Lower lobe of right lung (tissue), 2 donors: Measurements from ENCODE around the gene PON2. TPM values are rescaled to one million over a fixed set of nuclear protein-coding genes. Genes with fewer than 3 reads are reported as not detected.

Source experiments
- ATAC-seq, 2 donors: fragments of 200-7000 bp; cut with Tn5 transposase; one replicate each; pipeline ENCODE4 v1.9.1; 2020 to 2022; ENCODE audit warnings: mild to moderate bottlenecking in 2 of 2, moderate library complexity in 2 of 2
- DNase-seq: peaks from one replicate; pipeline ENCODE4 v3.0.0-alpha.2; 2020
- H3K27ac ChIP-seq: fragments of 200-600 bp; one replicate; pipeline ENCODE4 v1.8.0; 2022
- H3K27me3 ChIP-seq: fragments of 200-600 bp; one replicate; pipeline ENCODE4 v1.8.0; 2022; ENCODE audit warnings: low read depth
- H3K36me3 ChIP-seq: fragments of 200-600 bp; one replicate; pipeline ENCODE4 v1.8.0; 2022; ENCODE audit warnings: mild to moderate bottlenecking
- H3K4me1 ChIP-seq: fragments of 200-600 bp; one replicate; pipeline ENCODE4 v1.8.0; 2022
- H3K4me3 ChIP-seq: fragments of 200-600 bp; one replicate; pipeline ENCODE4 v1.8.0; 2022; ENCODE audit warnings: mild to moderate bottlenecking
- H3K9me3 ChIP-seq: fragments of 200-600 bp; one replicate; pipeline ENCODE4 v1.8.0; 2022
- intact Hi-C: fragments of 100-400 bp; cut with DNase I; formaldehyde crosslinking; loops from one replicate; pipeline ENCODE4 v1.11.0; 2022
- total RNA-seq: library from RNA; stranded (reverse); fragmentation: NEBNext Ultra II Directional; extraction: Animal tissue kit (Norgen Biotek cat#: 25700); gene quantifications from one replicate; pipeline ENCODE4 v1.2.1, GENCODE V29; 2021
- TF ChIP-seq, protein P1 (sequence below): fragments of 200-600 bp; IDR thresholded peaks from one replicate; pipeline ENCODE4 v1.8.0; 2022; ENCODE audit warnings: antibody characterized with exemption, mild to moderate bottlenecking
- donor health status: DM: no; HTN: yes; CAD: no; lungs with severe emphysema.

PON2 gene
- total RNA-seq, 1 donor from 2014 or later = 168 TPM

DNA sequence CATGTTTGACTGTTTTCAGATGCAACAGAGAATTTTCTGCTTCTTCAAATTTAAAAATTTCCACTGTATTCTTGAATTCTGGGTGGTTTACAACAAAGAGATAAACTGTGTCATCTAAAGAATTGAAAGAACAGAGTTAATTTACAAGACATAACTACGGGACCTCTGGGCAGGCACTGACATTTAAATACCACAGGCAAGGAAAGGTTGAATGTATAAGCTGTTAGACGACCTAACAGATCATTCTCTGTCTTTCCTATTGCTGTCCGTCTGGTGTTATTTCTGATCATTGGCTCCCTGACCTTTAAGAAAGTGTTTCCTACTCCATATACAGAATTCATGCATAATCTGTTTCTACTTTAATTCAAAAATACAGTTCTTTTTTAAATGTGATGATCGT is 23.2 kb downstream of the PON2 start:
- Histone ChIP-seq H3K27ac (no peak overlapping the region), H3K9me3 (no peaks in the 10 kb centered on the region), H3K27me3 (no peaks in the 10 kb centered on the region), H3K4me1 (no peaks in the 10 kb centered on the region), H3K4me3 (no peak overlapping the region), H3K36me3 (peaks cover 88% of the 10 kb centered on the region)
- intact Hi-C loops = no loop called here
- ATAC-seq (no peak), DNase-seq (no peak)
- TF ChIP-seq, protein P1, sequence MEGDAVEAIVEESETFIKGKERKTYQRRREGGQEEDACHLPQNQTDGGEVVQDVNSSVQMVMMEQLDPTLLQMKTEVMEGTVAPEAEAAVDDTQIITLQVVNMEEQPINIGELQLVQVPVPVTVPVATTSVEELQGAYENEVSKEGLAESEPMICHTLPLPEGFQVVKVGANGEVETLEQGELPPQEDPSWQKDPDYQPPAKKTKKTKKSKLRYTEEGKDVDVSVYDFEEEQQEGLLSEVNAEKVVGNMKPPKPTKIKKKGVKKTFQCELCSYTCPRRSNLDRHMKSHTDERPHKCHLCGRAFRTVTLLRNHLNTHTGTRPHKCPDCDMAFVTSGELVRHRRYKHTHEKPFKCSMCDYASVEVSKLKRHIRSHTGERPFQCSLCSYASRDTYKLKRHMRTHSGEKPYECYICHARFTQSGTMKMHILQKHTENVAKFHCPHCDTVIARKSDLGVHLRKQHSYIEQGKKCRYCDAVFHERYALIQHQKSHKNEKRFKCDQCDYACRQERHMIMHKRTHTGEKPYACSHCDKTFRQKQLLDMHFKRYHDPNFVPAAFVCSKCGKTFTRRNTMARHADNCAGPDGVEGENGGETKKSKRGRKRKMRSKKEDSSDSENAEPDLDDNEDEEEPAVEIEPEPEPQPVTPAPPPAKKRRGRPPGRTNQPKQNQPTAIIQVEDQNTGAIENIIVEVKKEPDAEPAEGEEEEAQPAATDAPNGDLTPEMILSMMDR = no peak

DNA sequence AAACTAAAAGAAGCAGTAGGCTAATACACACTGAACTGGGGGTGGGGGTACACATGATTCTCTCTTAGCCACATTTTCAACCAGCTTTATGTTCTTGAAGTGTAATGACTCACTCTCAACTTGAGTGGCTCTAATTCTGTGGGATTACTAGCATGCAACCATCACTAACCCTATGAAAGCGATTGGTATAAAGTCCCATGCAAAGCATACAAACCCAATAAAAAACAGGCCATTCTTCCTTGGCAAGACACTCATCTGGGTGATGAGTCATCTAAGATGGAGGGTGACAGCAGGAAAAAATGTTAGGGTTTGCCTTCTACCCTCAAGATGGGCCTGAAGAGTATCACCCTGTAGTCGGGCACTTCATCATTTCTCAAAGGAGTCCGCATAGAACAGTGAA is 23.8 kb downstream of the PON2 start:
- Histone ChIP-seq H3K9me3 (no peaks in the 10 kb centered on the region), H3K4me1 (no peaks in the 10 kb centered on the region), H3K36me3 (peaks cover 93% of the 10 kb centered on the region), H3K27ac (no peak overlapping the region), H3K4me3 (no peak overlapping the region), H3K27me3 (no peaks in the 10 kb centered on the region)
- TF ChIP-seq, protein P1 = no peak
- ATAC-seq = peak in 1 of 2 donors; percentile 19
- no peak for DNase-seq
- intact Hi-C loops = no loop called here

DNA sequence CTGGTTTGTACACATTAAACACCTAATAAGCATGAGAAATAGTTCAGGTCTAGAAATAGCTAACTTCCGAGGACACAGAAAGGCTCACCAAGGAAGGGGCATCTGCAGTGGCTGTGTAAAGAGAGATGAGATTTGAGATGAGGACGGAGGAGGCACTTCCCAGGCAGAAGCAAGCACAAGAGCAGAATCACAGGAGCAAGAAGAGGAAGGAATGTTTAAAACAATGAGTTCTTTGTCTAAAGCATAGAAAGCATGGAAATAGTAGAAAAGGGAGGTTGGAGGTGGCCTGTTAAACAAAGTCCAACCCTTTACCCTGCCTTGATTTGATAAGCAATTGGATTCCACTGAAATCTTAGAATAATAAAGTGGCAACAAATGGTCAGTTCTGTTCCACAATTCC is 27.1 kb downstream of the PON2 start:
- no peak for ATAC-seq

DNA sequence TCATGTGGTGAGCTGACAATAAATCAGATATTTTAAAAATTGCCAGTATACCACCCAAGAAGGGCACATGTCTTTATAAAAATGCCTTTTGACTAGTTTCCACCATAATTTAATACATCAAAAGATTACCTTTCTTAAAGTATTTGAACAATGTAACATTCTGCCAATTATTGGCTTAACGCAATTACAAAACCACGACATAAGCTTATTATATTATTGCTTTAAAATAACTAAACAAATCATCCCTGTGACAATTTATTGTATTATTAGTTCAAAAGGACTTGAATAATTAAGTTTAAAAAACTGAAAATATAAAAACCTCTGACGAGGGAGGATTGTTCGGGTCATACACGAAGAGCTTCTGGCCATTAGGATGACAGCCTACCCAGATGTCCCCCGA is 29.0 kb downstream of the PON2 start:
- intact Hi-C loops = no loop called here
- no peak overlapping the region for H3K4me3 ChIP-seq
- no peaks in the 10 kb centered on the region for H3K27me3 ChIP-seq
- no peak overlapping the region for H3K27ac ChIP-seq
- peaks cover 53% of the 10 kb centered on the region for H3K36me3 ChIP-seq
- ATAC-seq (no peak), DNase-seq (no peak)
- H3K4me1 ChIP-seq = no peaks in the 10 kb centered on the region
- no peaks in the 10 kb centered on the region for H3K9me3 ChIP-seq
- TF ChIP-seq, protein P1 = no peak

More for the DNA sequence above, 27.1 kb downstream of the PON2 start:
- Histone ChIP-seq H3K9me3 (no peaks in the 10 kb centered on the region), H3K27ac (no peak overlapping the region), H3K4me1 (no peaks in the 10 kb centered on the region), H3K27me3 (no peaks in the 10 kb centered on the region), H3K4me3 (no peak overlapping the region), H3K36me3 (peaks cover 73% of the 10 kb centered on the region)
- DNase-seq = no peak
- TF ChIP-seq, protein P1 = no peak
- intact Hi-C loops = no loop called here

DNA sequence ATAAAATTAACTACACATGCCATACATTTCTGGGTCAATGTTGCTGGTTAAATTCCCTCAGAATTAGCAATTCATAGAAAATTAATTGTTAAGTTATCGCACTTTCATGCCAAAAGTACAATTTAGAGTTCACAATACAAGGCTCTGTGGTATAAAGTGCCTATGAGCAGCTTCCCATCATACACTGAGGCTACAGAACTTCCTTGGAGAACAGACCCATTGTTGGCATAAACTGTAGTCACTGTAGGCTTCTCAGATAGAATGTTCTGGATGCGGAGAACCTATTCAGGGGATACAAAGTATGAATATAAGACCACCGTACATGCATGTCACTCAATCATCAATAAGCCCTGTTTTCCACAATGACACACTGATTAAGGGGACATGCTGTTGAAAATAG is 29.6 kb downstream of the PON2 start:
- intact Hi-C loops = no loop called here
- H3K4me1 ChIP-seq = no peaks in the 10 kb centered on the region
- DNase-seq (no peak), ATAC-seq (no peak)
- no peak overlapping the region for H3K4me3 ChIP-seq
- no peaks in the 10 kb centered on the region for H3K9me3 ChIP-seq
- TF ChIP-seq, protein P1 = no peak
- peaks cover 48% of the 10 kb centered on the region for H3K36me3 ChIP-seq
- no peaks in the 10 kb centered on the region for H3K27me3 ChIP-seq
- no peak overlapping the region for H3K27ac ChIP-seq

DNA sequence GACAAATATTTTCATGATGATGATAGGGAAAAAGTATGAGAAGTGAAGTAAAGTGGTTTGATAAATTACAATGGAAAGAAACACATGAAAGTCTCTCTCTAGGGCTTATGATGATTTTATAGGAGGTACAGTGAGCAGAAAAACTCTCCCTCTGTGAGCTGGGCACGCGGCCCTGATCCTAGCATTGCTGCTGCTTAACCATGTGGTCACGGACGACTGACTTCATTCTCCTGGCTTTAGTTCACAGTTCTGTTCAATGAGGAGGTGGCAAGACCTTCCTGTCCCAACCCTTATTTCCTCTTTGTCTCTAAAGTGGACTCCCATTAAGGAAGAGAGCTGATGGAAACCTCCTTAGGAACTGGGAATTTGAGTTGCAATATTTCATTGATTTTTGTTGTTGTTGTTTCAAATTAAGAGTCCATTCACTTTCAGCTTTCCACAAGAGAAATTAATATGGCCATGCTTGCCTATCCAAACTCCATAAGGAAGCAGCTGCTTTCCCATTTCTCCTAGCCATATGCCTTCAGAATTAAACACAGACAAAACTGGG is 30.4 kb downstream of the PON2 start:
- no peaks in the 10 kb centered on the region for H3K27me3 ChIP-seq
- intact Hi-C loops = no loop called here

More for the DNA sequence above, 30.4 kb downstream of the PON2 start:
- no peak overlapping the region for H3K27ac ChIP-seq
- TF ChIP-seq, protein P1 = no peak
- ATAC-seq (peak in 1 of 2 donors; percentile 54), DNase-seq (no peak)
- H3K9me3 ChIP-seq = no peaks in the 10 kb centered on the region
- no peak overlapping the region for H3K4me3 ChIP-seq
- peaks cover 41% of the 10 kb centered on the region for H3K36me3 ChIP-seq
- no peaks in the 10 kb centered on the region for H3K4me1 ChIP-seq
